SK-N-SH treated with all-trans-retinoic acid at 6 μM for 48 hours (cell line): ENCODE data around the gene AAMDC.
"Not testable (repeated sequence)": the region's sequence is repeated elsewhere in the genome, so short reads cannot be mapped to it uniquely, and the experiment has no call there.

ENCODE experiments used
- BACH2 ChIP-seq: fragments of 250-450 bp; sonication (Bioruptor Pico); IDR thresholded peaks from 2 replicates; pipeline ENCODE4 v1.9.0; 2021; ENCODE audit warnings: mild to moderate bottlenecking, borderline replicate concordance
- GLIS3 ChIP-seq: fragments of 250-450 bp; sonication (Bioruptor Pico); IDR thresholded peaks from 2 replicates; pipeline ENCODE4 v1.5.0; 2020; ENCODE audit warnings: mild to moderate bottlenecking, moderate library complexity
- ISL1 ChIP-seq: fragments of 250-450 bp; sonication (Bioruptor Pico); IDR thresholded peaks from 2 replicates; pipeline ENCODE4 v2.1.2; 2022; ENCODE audit warnings: mild to moderate bottlenecking, moderate library complexity
- OSR1 ChIP-seq: fragments of 250-450 bp; sonication (Bioruptor Pico); IDR thresholded peaks from 2 replicates; pipeline ENCODE4 v1.8.0; 2022; ENCODE audit warnings: moderate library complexity, mild to moderate bottlenecking, inconsistent platforms
- PPARA ChIP-seq: fragments of 250-450 bp; sonication (Bioruptor Pico); IDR thresholded peaks from 2 replicates; pipeline ENCODE4 v1.5.0; 2020; ENCODE audit warnings: mild to moderate bottlenecking, borderline replicate concordance
- SNAI2 ChIP-seq: fragments of 250-450 bp; sonication (Bioruptor Pico); IDR thresholded peaks from 2 replicates; pipeline ENCODE4 v1.5.0; 2020; ENCODE audit warnings: mild to moderate bottlenecking, moderate library complexity
- TCF4 ChIP-seq: fragments of 250-450 bp; sonication (Bioruptor Pico); IDR thresholded peaks from 2 replicates; pipeline ENCODE4 v1.8.0; 2021; ENCODE audit warnings: mild to moderate bottlenecking, moderate library complexity, borderline replicate concordance
- TOX ChIP-seq: fragments of 250-450 bp; sonication (Bioruptor Pico); IDR thresholded peaks from 2 replicates; pipeline ENCODE4 v1.8.0; 2021; ENCODE audit warnings: mild to moderate bottlenecking, moderate library complexity, borderline replicate concordance
- ZC3H10 ChIP-seq: fragments of 250-450 bp; sonication (Bioruptor Pico); IDR thresholded peaks from 2 replicates; pipeline ENCODE4 v1.5.1; 2021; ENCODE audit warnings: mild to moderate bottlenecking, moderate library complexity
- ZFP3 ChIP-seq: fragments of 250-450 bp; sonication (Bioruptor Pico); IDR thresholded peaks from 2 replicates; pipeline ENCODE4 v1.5.0; 2020; ENCODE audit warnings: mild to moderate bottlenecking, moderate library complexity
- ZNF8 ChIP-seq: fragments of 450-650 bp; formaldehyde crosslinking; IDR thresholded peaks from 2 replicates; pipeline ENCODE4 v1.5.0; 2020; ENCODE audit warnings: mild to moderate bottlenecking, moderate library complexity
- TF ChIP-seq, protein P1 (sequence below): fragments of 250-450 bp; sonication (Bioruptor Pico); IDR thresholded peaks from 2 replicates; pipeline ENCODE4 v1.5.1; 2020; ENCODE audit warnings: low read depth, mild to moderate bottlenecking, moderate library complexity
- TF ChIP-seq, protein P2 (sequence below): fragments of 250-450 bp; sonication (Bioruptor Pico); IDR thresholded peaks from 2 replicates; pipeline ENCODE4 v1.8.0; 2020; ENCODE audit warnings: mild to moderate bottlenecking, moderate library complexity, borderline replicate concordance
- TF ChIP-seq, protein P3 (sequence below): fragments of 250-450 bp; sonication (Bioruptor Pico); IDR thresholded peaks from 2 replicates; pipeline ENCODE4 v1.5.1; 2021; ENCODE audit warnings: mild to moderate bottlenecking, moderate library complexity

DNA sequence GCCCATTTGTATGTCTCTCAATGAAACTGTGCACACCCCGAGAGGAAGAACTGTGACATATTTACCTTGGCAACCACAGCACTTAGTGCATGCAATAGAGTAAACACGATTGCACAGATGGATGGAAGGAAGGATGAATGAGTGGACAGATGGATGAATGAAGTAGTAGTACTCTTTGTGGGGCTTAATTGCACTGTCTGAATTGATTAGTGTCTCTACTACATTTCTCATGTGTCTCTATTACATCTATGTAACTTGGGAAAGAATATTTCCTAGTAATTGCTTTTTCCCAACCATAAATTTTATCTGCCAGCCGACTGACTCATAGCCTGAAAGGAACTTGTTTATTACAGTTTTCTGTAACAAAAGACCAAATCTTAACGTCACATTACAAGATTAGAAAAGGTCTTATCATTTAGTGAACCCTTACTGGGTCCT lies 69.7 kb downstream of the AAMDC start:
- TF ChIP-seq, protein P1, sequence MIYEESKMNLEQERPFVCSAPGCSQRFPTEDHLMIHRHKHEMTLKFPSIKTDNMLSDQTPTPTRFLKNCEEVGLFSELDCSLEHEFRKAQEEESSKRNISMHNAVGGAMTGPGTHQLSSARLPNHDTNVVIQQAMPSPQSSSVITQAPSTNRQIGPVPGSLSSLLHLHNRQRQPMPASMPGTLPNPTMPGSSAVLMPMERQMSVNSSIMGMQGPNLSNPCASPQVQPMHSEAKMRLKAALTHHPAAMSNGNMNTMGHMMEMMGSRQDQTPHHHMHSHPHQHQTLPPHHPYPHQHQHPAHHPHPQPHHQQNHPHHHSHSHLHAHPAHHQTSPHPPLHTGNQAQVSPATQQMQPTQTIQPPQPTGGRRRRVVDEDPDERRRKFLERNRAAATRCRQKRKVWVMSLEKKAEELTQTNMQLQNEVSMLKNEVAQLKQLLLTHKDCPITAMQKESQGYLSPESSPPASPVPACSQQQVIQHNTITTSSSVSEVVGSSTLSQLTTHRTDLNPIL: 0 out of 2 replicates have a peak, but pooled peaks have one; percentile 55
- TF ChIP-seq TCF4 (CRISPR knock-in tag); GLIS3 (CRISPR knock-in tag); ZNF8 (CRISPR knock-in tag); SNAI2 (CRISPR knock-in tag); ZFP3 (CRISPR knock-in tag); OSR1; PPARA (CRISPR knock-in tag); BACH2 (CRISPR knock-in tag): not testable (repeated sequence)
- TF ChIP-seq ZC3H10 (CRISPR knock-in tag) (peak; percentile 81; the same call in 1 of the 2 replicates), TOX (CRISPR knock-in tag) (peak; percentile 61; the same call in 1 of the 2 replicates), ISL1 (peak; percentile 97)
- TF ChIP-seq, protein P2, sequence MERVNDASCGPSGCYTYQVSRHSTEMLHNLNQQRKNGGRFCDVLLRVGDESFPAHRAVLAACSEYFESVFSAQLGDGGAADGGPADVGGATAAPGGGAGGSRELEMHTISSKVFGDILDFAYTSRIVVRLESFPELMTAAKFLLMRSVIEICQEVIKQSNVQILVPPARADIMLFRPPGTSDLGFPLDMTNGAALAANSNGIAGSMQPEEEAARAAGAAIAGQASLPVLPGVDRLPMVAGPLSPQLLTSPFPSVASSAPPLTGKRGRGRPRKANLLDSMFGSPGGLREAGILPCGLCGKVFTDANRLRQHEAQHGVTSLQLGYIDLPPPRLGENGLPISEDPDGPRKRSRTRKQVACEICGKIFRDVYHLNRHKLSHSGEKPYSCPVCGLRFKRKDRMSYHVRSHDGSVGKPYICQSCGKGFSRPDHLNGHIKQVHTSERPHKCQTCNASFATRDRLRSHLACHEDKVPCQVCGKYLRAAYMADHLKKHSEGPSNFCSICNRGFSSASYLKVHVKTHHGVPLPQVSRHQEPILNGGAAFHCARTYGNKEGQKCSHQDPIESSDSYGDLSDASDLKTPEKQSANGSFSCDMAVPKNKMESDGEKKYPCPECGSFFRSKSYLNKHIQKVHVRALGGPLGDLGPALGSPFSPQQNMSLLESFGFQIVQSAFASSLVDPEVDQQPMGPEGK: peak; percentile 61; the same call in 1 of the 2 replicates
- TF ChIP-seq, protein P3, sequence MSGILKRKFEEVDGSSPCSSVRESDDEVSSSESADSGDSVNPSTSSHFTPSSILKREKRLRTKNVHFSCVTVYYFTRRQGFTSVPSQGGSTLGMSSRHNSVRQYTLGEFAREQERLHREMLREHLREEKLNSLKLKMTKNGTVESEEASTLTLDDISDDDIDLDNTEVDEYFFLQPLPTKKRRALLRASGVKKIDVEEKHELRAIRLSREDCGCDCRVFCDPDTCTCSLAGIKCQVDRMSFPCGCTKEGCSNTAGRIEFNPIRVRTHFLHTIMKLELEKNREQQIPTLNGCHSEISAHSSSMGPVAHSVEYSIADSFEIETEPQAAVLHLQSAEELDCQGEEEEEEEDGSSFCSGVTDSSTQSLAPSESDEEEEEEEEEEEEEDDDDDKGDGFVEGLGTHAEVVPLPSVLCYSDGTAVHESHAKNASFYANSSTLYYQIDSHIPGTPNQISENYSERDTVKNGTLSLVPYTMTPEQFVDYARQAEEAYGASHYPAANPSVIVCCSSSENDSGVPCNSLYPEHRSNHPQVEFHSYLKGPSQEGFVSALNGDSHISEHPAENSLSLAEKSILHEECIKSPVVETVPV (CRISPR knock-in tag): not testable (repeated sequence)
